Central memory CD8-positive, alpha-beta T cell (primary cell): ENCODE measurements around the gene ANKLE2.

Experiments
- ATAC-seq: fragments of 150-1000 bp; cut with Tn5 transposase; replicated peaks from 2 replicates; pipeline ENCODE4 v1.10.0; 2022; ENCODE audit warnings: mild to moderate bottlenecking, moderate FRiP score, moderate number of reproducible peaks; ENCODE audit not compliant: poor library complexity, severe bottlenecking; ENCODE audit errors: extremely low read depth
- DNase-seq, 2 donors: peaks; one replicate each; pipeline ENCODE4 v3.0.0; 2021; ENCODE audit warnings: low spot score in 2 of 2
- H3K27ac Mint-ChIP-seq: one replicate; pipeline ENCODE4 v1.8.0; 2022; ENCODE audit warnings: low read depth, mild to moderate bottlenecking, moderate library complexity, mixed read lengths
- H3K27me3 Mint-ChIP-seq: one replicate; pipeline ENCODE4 v1.8.0; 2022; ENCODE audit warnings: mixed read lengths
- H3K36me3 Mint-ChIP-seq: one replicate; pipeline ENCODE4 v1.8.0; 2022; ENCODE audit warnings: mild to moderate bottlenecking, moderate library complexity, mixed read lengths; ENCODE audit not compliant: insufficient read depth
- H3K4me1 Mint-ChIP-seq: one replicate; pipeline ENCODE4 v1.8.0; 2022; ENCODE audit warnings: mixed read lengths
- H3K4me3 Mint-ChIP-seq: one replicate; pipeline ENCODE4 v1.8.0; 2022; ENCODE audit warnings: mild to moderate bottlenecking, moderate library complexity, mixed read lengths
- H3K9me3 Mint-ChIP-seq: one replicate; pipeline ENCODE4 v1.8.0; 2022; ENCODE audit warnings: mixed read lengths

ANKLE2 gene

DNA sequence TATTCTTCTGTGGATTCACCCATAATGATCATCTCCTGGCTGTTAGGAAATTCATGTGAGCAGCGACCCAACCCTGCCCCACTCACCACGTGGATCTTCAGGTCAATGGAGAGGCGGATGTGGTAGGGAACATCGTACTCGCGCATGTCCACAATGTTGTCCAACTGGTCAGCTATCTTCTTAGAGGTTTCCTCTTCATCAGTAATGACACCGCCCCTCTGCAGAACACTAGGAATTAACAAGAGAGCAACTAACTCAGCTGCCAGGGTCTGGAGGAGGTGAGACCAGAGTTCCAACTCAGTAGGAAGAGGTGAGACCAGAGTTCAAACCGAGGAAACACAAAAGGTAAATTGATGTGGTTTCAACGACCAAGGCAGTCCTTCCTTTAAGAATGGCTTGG lies 84.1 kb downstream of the ANKLE2 start:
- peaks cover 22% of the 10 kb centered on the region for H3K36me3 Mint-ChIP-seq

GRCh38 chr12:132675757-132676432 lies 85.7 kb downstream of the ANKLE2 start:
- DNase-seq = no peak
- H3K4me3 Mint-ChIP-seq = no peak overlapping the region
- no peaks in the 10 kb centered on the region for H3K27me3 Mint-ChIP-seq
- H3K36me3 Mint-ChIP-seq = peaks cover 25% of the 10 kb centered on the region
- no peaks in the 10 kb centered on the region for H3K9me3 Mint-ChIP-seq
- H3K27ac Mint-ChIP-seq = no peak overlapping the region
- H3K4me1 Mint-ChIP-seq = peaks cover 21% of the 10 kb centered on the region
- no peak for ATAC-seq

More for the DNA sequence above, 84.1 kb downstream of the ANKLE2 start:
- H3K27ac Mint-ChIP-seq = no peak overlapping the region
- H3K27me3 Mint-ChIP-seq = no peaks in the 10 kb centered on the region
- no peak for ATAC-seq
- H3K4me1 Mint-ChIP-seq = peaks cover 17% of the 10 kb centered on the region
- DNase-seq = no peak
- no peak overlapping the region for H3K4me3 Mint-ChIP-seq
- no peaks in the 10 kb centered on the region for H3K9me3 Mint-ChIP-seq
